Chondrocyte (in vitro differentiated cells): ENCODE data around the gene SH3PXD2A. TPM values are rescaled to one million over a fixed set of nuclear protein-coding genes. Genes with fewer than 3 reads are reported as not detected.

Source experiments
- DNase-seq: peaks from one replicate; pipeline ENCODE4 v3.0.0; 2021; ENCODE audit warnings: mixed read lengths, low spot score
- H3K27ac Mint-ChIP-seq: one replicate; pipeline ENCODE4 v1.8.0; 2021; ENCODE audit warnings: mild to moderate bottlenecking, moderate library complexity, mixed read lengths; ENCODE audit not compliant: unreplicated experiment
- H3K27me3 Mint-ChIP-seq: 2 replicates; pipeline ENCODE4 v1.8.0; 2021; ENCODE audit warnings: low read depth, mixed read lengths
- H3K36me3 Mint-ChIP-seq: 2 replicates; pipeline ENCODE4 v1.8.0; 2021; ENCODE audit warnings: low read depth, mixed read lengths
- H3K4me1 Mint-ChIP-seq: 2 replicates; pipeline ENCODE4 v1.8.0; 2021; ENCODE audit warnings: low read depth, mild to moderate bottlenecking, mixed read lengths
- H3K4me3 Mint-ChIP-seq: one replicate; pipeline ENCODE4 v1.8.0; 2021; ENCODE audit warnings: mild to moderate bottlenecking, moderate library complexity, mixed read lengths; ENCODE audit not compliant: unreplicated experiment
- H3K9me3 Mint-ChIP-seq: 2 replicates; pipeline ENCODE4 v1.8.0; 2021; ENCODE audit warnings: low read depth, mixed read lengths
- total RNA-seq: library from RNA; stranded (reverse); gene quantifications from 3 replicates; pipeline ENCODE4 v1.2.1, GENCODE V29; 2021
- TF ChIP-seq, protein P1 (sequence below): fragments of 200-600 bp; sonication (generic); IDR thresholded peaks from 2 replicates; pipeline ENCODE4 v1.5.0; 2021; ENCODE audit warnings: antibody characterized with exemption, mild to moderate bottlenecking, moderate library complexity

Gene SH3PXD2A
- total RNA-seq, 1 donor from 2014 or later = 46.0 TPM

GRCh38 chr10:103600325-103600724, 255.1 kb downstream of the SH3PXD2A start:
- Mint-ChIP-seq H3K27ac (no peak overlapping the region), H3K27me3 (no peaks in the 10 kb centered on the region), H3K4me3 (no peak overlapping the region), H3K4me1 (peaks cover 9% of the 10 kb centered on the region), H3K9me3 (no peaks in the 10 kb centered on the region), H3K36me3 (peaks cover 10% of the 10 kb centered on the region)
- TF ChIP-seq, protein P1, sequence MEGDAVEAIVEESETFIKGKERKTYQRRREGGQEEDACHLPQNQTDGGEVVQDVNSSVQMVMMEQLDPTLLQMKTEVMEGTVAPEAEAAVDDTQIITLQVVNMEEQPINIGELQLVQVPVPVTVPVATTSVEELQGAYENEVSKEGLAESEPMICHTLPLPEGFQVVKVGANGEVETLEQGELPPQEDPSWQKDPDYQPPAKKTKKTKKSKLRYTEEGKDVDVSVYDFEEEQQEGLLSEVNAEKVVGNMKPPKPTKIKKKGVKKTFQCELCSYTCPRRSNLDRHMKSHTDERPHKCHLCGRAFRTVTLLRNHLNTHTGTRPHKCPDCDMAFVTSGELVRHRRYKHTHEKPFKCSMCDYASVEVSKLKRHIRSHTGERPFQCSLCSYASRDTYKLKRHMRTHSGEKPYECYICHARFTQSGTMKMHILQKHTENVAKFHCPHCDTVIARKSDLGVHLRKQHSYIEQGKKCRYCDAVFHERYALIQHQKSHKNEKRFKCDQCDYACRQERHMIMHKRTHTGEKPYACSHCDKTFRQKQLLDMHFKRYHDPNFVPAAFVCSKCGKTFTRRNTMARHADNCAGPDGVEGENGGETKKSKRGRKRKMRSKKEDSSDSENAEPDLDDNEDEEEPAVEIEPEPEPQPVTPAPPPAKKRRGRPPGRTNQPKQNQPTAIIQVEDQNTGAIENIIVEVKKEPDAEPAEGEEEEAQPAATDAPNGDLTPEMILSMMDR = no peak
- DNase-seq = no peak

- no peak for DNase-seq
- H3K9me3 Mint-ChIP-seq = no peaks in the 10 kb centered on the region
- peaks cover 9% of the 10 kb centered on the region for H3K4me1 Mint-ChIP-seq
- no peak overlapping the region for H3K27ac Mint-ChIP-seq
- H3K4me3 Mint-ChIP-seq = no peak overlapping the region
- H3K36me3 Mint-ChIP-seq = peaks cover 10% of the 10 kb centered on the region
- TF ChIP-seq, protein P1 = no peak
- no peaks in the 10 kb centered on the region for H3K27me3 Mint-ChIP-seq
Observed at GRCh38 chr10:103599907-103600306, 255.5 kb downstream of the SH3PXD2A start.

GRCh38 chr10:103599211-103599610, 256.2 kb downstream of the SH3PXD2A start:
- DNase-seq = no peak
- Mint-ChIP-seq H3K27ac (peak overlapping the region; percentile 60), H3K4me3 (no peak overlapping the region), H3K9me3 (no peaks in the 10 kb centered on the region), H3K27me3 (no peaks in the 10 kb centered on the region), H3K4me1 (peaks cover 9% of the 10 kb centered on the region), H3K36me3 (peaks cover 10% of the 10 kb centered on the region)
- TF ChIP-seq, protein P1 = no peak

DNA sequence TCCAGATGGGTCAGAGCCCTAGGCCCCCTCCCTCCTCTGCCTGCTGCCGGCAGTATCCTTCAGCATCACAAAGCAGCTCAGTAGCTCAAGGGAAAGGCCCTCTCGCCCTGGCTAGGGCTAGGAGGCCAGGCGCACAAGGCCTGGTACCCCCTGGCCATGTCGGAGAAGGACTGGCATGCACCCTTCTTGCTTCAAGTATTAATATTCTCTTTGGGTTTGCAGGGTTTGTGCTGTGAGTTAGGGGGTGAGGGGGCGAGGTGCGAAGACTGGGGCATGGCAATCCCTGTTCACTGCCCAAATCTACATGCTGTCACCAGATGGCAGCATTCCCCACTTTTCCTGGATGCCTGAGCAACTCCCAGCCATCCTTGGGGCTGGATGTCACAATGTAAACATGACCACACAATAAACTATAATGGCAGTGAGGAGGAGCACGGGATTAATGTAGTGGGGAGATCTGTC, 256.7 kb downstream of the SH3PXD2A start:
- H3K27me3 Mint-ChIP-seq = no peaks in the 10 kb centered on the region
- H3K9me3 Mint-ChIP-seq = no peaks in the 10 kb centered on the region
- H3K4me1 Mint-ChIP-seq = peaks cover 9% of the 10 kb centered on the region
- TF ChIP-seq, protein P1 = peak; percentile 90
- peaks cover 10% of the 10 kb centered on the region for H3K36me3 Mint-ChIP-seq
- no peak for DNase-seq
- H3K4me3 Mint-ChIP-seq = no peak overlapping the region
- H3K27ac Mint-ChIP-seq = peak overlapping the region; percentile 60

GRCh38 chr10:103597003-103597402, 258.4 kb downstream of the SH3PXD2A start:
- no peak overlapping the region for H3K27ac Mint-ChIP-seq
- no peaks in the 10 kb centered on the region for H3K9me3 Mint-ChIP-seq
- peaks cover 9% of the 10 kb centered on the region for H3K4me1 Mint-ChIP-seq
- peaks cover 2% of the 10 kb centered on the region for H3K36me3 Mint-ChIP-seq
- no peak for DNase-seq
- peaks cover 1% of the 10 kb centered on the region for H3K27me3 Mint-ChIP-seq
- no peak overlapping the region for H3K4me3 Mint-ChIP-seq
- TF ChIP-seq, protein P1 = no peak
